Esophagus muscularis mucosa (tissue), 4 donors: ENCODE results near the gene C21orf58. TPM values are rescaled to one million over a fixed set of nuclear protein-coding genes. Genes with fewer than 3 reads are reported as not detected.

Experiments used
- DNase-seq: peaks from one replicate; pipeline ENCODE4 v3.0.0-alpha.2; 2017; ENCODE audit errors: extremely low spot score
- H3K27ac ChIP-seq, 4 donors: fragments of 200-600 bp; sonication (generic); replicated peaks in 1 of 4; 1 replicate in 3 of 4; 2 replicates in 1 of 4; pipeline ENCODE4 v1.5.1; 2016 to 2019; ENCODE audit warnings: mild to moderate bottlenecking in 1 of 4
- H3K27me3 ChIP-seq, 4 donors: fragments of 200-600 bp; sonication (generic); one replicate each; pipeline versions ENCODE4 v1.5.1 to v1.6.0; 2016 to 2019
- H3K36me3 ChIP-seq, 4 donors: fragments of 200-600 bp; sonication (generic); one replicate each; pipeline ENCODE4 v1.5.1; 2016 to 2019
- H3K4me1 ChIP-seq, 4 donors: fragments of 200-600 bp; sonication (generic); one replicate each; pipeline ENCODE4 v1.5.1; 2016 to 2019
- H3K4me3 ChIP-seq, 4 donors: fragments of 200-600 bp; sonication (generic); 1 replicate in 2 of 4; 2 replicates in 2 of 4; pipeline ENCODE4 v1.5.1; 2016 to 2019; ENCODE audit warnings: mild to moderate bottlenecking in 4 of 4, moderate library complexity in 1 of 4
- H3K9me3 ChIP-seq, 4 donors: fragments of 200-600 bp; sonication (generic); 1 replicate in 3 of 4; 2 replicates in 1 of 4; pipeline ENCODE4 v1.5.1; 2016 to 2019
- CTCF ChIP-seq, 3 experiments: fragments of 200-600 bp in 2 of 3; fragments of 450-650 bp in 1 of 3; sonication (generic) in 2 of 3; IDR thresholded peaks; one replicate each; pipeline ENCODE4 v1.5.1; 2017 to 2019; ENCODE audit warnings: antibody characterized with exemption in 3 of 3, mild to moderate bottlenecking in 2 of 3, moderate library complexity in 1 of 3
- EP300 ChIP-seq: sonication (generic); formaldehyde crosslinking; IDR thresholded peaks from one replicate; pipeline ENCODE4 v1.6.1; 2017; ENCODE audit warnings: antibody characterized with exemption
- POLR2A ChIP-seq: fragments of 450-650 bp; IDR thresholded peaks from one replicate; pipeline ENCODE4 v1.6.1; 2017; ENCODE audit warnings: antibody characterized with exemption, moderate library complexity, mild to moderate bottlenecking, low read depth
- POLR2AphosphoS5 ChIP-seq, 2 donors: sonication (generic); formaldehyde crosslinking; IDR thresholded peaks; one replicate each; pipeline ENCODE4 v1.6.1; 2017; ENCODE audit warnings: antibody characterized with exemption in 2 of 2
- whole genome bisulfite sequencing: methylation state at CpG from one replicate; pipeline ENCODE4 v1.1.5; 2018; 5-methylcytosine and 5-hydroxymethylcytosine counted together
- intact Hi-C: fragments of 100-400 bp; cut with DNase I; formaldehyde crosslinking; loops from one replicate; pipeline ENCODE4 v1.15.1; 2023
- total RNA-seq, 4 donors: library from RNA; depleted of rRNA; stranded (reverse); fragments of >200 nt; gene quantifications; one replicate each; pipeline versions ENCODE4 v1.1.0 to v1.2.1, GENCODE V29; 2016

Gene C21orf58
- total RNA-seq, 4 donors from 2014 or later = 0.50 to 2.5 (median 1.7) TPM

- Histone ChIP-seq H3K27me3 (no peaks in the 10 kb centered on the region), H3K4me1 (peaks cover 0 to 4% (median 0%) of the 10 kb centered on the region in 4 donors), H3K9me3 (no peaks in the 10 kb centered on the region), H3K27ac (no peak overlapping the region), H3K36me3 (peaks cover 80 to 100% (median 96%) of the 10 kb centered on the region in 4 donors), H3K4me3 (no peak overlapping the region)
- no peak for DNase-seq
- 94% methylated on average over 4 of the region's 4 CpGs for WGBS
- intact Hi-C loops = no loop called here
- TF ChIP-seq CTCF (IDR thresholded peaks at IDR 0.05) (no peak), POLR2AphosphoS5 (IDR thresholded peaks at IDR 0.05) (no peak), POLR2A (no peak), EP300 (no peak)
Measured at GRCh38 chr21:46252840-46253239, 70.8 kb downstream of the C21orf58 start.

Other genes starting within 250 kb of the C21orf58 start
- gene COL6A2, start 225.8 kb downstream of the C21orf58 start, total RNA-seq = 1,000 to 10,000 TPM in 2 of 4 donors, 100 to 1,000 TPM in 2; 942 to 1,525 (median 1,202) TPM
- gene FTCD, start 168.3 kb downstream of the C21orf58 start, total RNA-seq = 1 to 10 TPM in 2 of 4 donors, under 1 TPM in 1, not detected in 1; 0.26 to 2.5 (median 1.2) TPM
- 10 to 100 TPM in 1 of 4 donors, 1 to 10 TPM in 3; 1.3 to 22.0 (median 7.0) TPM for gene SPATC1L, start 139.4 kb downstream of the C21orf58 start, total RNA-seq
- 10 to 100 TPM; 45.3 to 66.3 (median 53.1) TPM for gene LSS, start 95.1 kb downstream of the C21orf58 start, total RNA-seq
- gene MCM3AP, start 38.3 kb downstream of the C21orf58 start, total RNA-seq = 10 to 100 TPM; 58.6 to 89.2 (median 81.9) TPM
- gene YBEY, start 37.5 kb downstream of the C21orf58 start, total RNA-seq = 10 to 100 TPM in 3 of 4 donors, 1 to 10 TPM in 1; 8.1 to 17.2 (median 10.6) TPM
- 10 to 100 TPM; 21.2 to 35.1 (median 24.7) TPM for gene PCNT, start 286 bp upstream of the C21orf58 start, total RNA-seq
- 10 to 100 TPM; 19.2 to 33.4 (median 28.7) TPM for gene DIP2A, start 135.0 kb upstream of the C21orf58 start, total RNA-seq